Measurements from ENCODE around the gene SCP2D1.
A peak's percentile ranks its signal among the peaks of the same experiment; 100 is the strongest.

SCP2D1 gene

DNA sequence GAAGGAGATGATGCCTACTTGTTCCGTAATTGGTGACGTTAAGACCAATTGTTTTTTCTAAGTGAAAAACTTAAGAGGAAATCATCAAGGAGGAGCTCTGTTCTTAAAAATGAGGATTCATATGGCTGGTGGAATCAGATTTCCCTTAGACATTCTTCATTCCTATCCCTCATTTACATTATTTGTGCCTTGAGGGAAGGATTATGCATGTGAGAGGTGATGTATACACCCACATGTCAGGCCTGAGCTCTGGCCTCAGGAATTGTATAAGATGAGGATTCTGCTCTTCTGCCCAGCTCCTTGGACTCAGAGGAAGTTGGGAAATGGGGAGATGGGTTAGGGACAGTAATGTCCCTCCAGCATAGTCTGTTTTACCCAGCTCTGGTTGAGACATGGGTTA is 42.3 kb downstream of the SCP2D1 start:
- no peak overlapping the region for H3K4me3 ChIP-seq (ENCODE audit: control insufficient read depth, low read depth, low read length)
- TF ChIP-seq, protein P1, sequence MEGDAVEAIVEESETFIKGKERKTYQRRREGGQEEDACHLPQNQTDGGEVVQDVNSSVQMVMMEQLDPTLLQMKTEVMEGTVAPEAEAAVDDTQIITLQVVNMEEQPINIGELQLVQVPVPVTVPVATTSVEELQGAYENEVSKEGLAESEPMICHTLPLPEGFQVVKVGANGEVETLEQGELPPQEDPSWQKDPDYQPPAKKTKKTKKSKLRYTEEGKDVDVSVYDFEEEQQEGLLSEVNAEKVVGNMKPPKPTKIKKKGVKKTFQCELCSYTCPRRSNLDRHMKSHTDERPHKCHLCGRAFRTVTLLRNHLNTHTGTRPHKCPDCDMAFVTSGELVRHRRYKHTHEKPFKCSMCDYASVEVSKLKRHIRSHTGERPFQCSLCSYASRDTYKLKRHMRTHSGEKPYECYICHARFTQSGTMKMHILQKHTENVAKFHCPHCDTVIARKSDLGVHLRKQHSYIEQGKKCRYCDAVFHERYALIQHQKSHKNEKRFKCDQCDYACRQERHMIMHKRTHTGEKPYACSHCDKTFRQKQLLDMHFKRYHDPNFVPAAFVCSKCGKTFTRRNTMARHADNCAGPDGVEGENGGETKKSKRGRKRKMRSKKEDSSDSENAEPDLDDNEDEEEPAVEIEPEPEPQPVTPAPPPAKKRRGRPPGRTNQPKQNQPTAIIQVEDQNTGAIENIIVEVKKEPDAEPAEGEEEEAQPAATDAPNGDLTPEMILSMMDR (conservative IDR thresholded peaks at IDR 0.05; ENCODE audit: control insufficient read depth, insufficient read depth, low read depth, low read length), result no peak
- DNase-seq (ENCODE audit: low read depth), result no peak

DNA sequence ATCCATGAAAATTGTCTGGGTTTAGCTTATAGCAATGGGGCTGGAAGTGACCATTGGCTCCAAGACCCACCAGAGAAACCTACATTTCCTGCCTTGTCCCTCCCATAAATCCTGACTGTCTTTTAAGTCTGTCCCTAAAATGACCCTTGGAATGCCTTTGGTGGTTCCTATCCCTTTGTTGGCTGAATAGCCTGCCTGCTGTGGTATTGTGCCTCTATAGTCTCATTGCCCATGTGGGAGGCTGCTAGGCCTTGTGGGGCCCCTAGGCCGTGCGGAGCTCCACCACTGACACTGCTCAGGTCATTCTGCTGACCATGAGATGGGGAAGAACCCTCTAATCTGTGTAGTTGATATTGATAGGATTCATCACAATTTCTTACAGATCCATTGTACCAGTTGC is 43.3 kb downstream of the SCP2D1 start:
- no peak for DNase-seq (ENCODE audit: low read depth)
- TF ChIP-seq, protein P1 (conservative IDR thresholded peaks at IDR 0.05; ENCODE audit: control insufficient read depth, insufficient read depth, low read depth, low read length), result no peak
- H3K4me3 ChIP-seq (ENCODE audit: control insufficient read depth, low read depth, low read length), result no peak overlapping the region

DNA sequence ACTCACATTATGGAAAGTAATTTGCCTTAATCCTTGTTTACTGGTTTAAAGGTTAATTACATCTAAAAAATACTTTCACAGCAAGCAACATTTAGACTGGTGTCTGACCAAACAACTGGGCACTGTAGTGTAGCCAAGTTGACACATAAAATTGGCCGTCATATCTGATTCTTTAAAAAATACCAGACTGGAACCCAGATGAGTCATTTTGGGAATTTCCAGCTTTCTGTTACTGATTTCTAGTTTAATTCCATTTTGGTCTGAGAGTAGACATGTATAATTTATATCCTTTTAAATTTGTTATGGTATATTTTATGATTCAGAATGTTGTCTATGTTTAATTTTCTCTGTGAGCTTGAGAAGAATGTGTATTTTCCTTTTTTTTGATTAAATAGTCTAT is 44.1 kb downstream of the SCP2D1 start:
- no peak overlapping the region for H3K4me3 ChIP-seq (ENCODE audit: control insufficient read depth, low read depth, low read length)
- DNase-seq (ENCODE audit: low read depth), result peak; percentile 3
- TF ChIP-seq, protein P1 (conservative IDR thresholded peaks at IDR 0.05; ENCODE audit: control insufficient read depth, insufficient read depth, low read depth, low read length), result no peak

DNA sequence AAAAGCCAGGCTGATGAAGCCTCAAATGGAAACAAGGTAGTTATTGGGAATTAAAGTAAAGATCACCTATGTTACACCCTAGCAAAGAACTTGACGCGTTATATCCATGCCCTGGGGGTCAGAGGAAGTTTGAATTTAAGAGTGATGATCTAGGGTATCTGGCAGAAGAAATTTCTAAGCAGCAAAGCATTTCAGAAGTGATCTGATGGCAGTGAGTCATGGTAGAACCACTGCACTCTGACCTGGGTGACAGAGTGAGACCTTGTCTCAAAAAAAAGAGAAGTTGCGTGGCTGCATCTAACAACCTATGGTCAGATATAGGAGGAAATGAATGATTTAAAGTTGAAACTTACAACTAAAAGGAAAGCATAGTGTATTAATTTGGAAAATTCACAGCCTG is 45.2 kb downstream of the SCP2D1 start:
- TF ChIP-seq, protein P1 (conservative IDR thresholded peaks at IDR 0.05; ENCODE audit: control insufficient read depth, insufficient read depth, low read depth, low read length), result no peak
- no peak overlapping the region for H3K4me3 ChIP-seq (ENCODE audit: control insufficient read depth, low read depth, low read length)
- DNase-seq (ENCODE audit: low read depth), result no peak

All from fibroblast of mammary gland (primary cell).